Measurements from ENCODE around the gene ZNF195. TPM values are rescaled to one million over a fixed set of nuclear protein-coding genes. Genes with fewer than 3 reads are reported as not detected.
"Not testable (repeated sequence)": the region's sequence is repeated elsewhere in the genome, so short reads cannot be mapped to it uniquely, and the experiment has no call there.

ZNF195 gene
- total RNA-seq, 4 donors from 2014 or later: 12.3 to 37.5 (median 28.5) TPM

DNA sequence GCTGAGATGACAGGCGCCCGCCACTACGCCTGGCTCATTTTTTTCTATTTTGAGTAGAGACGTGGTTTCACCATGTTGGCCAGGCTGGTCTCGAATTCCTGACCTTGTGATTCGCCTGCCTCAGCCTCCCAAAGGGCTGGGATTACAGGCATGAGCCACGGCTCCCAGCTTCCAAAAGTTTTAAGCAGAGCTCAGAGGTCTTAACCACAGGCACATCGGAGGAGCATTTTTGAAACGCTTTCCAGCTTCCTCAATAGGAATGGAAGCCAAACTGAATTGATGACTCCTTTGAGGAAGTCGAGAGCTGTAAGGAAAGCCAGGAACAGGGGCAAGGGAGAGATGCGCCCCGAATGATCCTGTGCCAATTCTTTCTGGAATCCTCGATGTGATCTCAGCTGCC lies 14.5 kb upstream of the ZNF195 start:
- WGBS, 2 donors (ENCODE audit: low coverage in 1 of 2): 78 to 94% methylated on average over 3 to 13 of the region's 13 CpGs
- H3K27ac ChIP-seq; intact Hi-C loops (cut with DNase I; ENCODE audit: low total_unique reads); in situ Hi-C loops (cut with MboI; ENCODE audit: low pct_ligation_motif_present in 1 of 4, low pct_unique_long_range_greater_than_20kb in 1 of 4, low sequenced_read_pairs in 3 of 4); H3K9me3 ChIP-seq; H3K4me3 ChIP-seq; H3K4me1 ChIP-seq; H3K27me3 ChIP-seq; H3K36me3 ChIP-seq; DNase-seq: not testable (repeated sequence)

DNA sequence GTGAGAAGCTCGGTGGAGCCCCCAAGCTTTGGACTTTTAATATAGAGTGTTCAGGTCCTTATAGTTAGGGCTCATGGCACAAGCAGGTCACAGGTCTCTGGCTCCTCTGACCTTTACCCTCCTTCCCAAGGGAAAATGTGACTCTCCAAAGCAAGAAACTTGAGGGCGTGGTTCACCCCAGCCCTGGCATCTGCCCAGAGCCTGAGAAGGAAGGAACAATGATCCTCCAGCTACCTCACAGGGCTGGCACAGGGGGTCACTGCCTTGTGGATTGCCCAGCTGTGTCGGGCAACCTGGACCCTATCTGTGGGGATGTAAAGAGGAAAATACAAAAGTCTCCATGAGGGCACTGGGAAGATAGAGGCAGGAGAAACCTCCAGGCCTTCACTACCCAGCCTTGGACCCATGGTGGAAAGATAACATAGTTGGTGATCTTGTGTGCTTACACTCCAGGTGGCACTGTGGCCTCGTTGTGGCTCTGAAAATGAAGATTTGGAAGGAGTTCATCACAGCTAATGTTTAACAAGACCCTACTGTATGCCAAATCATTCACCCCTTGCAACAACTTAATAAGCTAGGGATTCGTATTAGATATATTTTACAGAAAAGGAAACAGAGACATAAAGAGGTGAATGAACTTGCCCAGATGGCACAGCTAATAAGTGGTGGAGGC lies 3.8 kb upstream of the ZNF195 start:
- in situ Hi-C loops (cut with MboI; ENCODE audit: low pct_ligation_motif_present in 1 of 4, low pct_unique_long_range_greater_than_20kb in 1 of 4, low sequenced_read_pairs in 3 of 4): no loop called here
- Histone ChIP-seq H3K4me1 (peaks cover 2 to 18% (median 9%) of the 10 kb centered on the region in 4 donors), H3K9me3 (no peaks in the 10 kb centered on the region), H3K27ac (no peak overlapping the region), H3K4me3 (no peak overlapping the region), H3K36me3 (no peaks in the 10 kb centered on the region), H3K27me3 (no peaks in the 10 kb centered on the region)
- WGBS, 2 donors (ENCODE audit: low coverage in 1 of 2): 63 to 80% methylated on average over 1 to 5 of the region's 5 CpGs
- peak; percentile 17 for DNase-seq
- TF ChIP-seq EP300 (IDR thresholded peaks at IDR 0.05; ENCODE audit: low read depth) (no peak), POLR2A (IDR thresholded peaks at IDR 0.05) (no peak), POLR2AphosphoS5 (IDR thresholded peaks at IDR 0.05) (no peak)
- intact Hi-C loops (cut with DNase I; ENCODE audit: low total_unique reads): no loop called here

DNA sequence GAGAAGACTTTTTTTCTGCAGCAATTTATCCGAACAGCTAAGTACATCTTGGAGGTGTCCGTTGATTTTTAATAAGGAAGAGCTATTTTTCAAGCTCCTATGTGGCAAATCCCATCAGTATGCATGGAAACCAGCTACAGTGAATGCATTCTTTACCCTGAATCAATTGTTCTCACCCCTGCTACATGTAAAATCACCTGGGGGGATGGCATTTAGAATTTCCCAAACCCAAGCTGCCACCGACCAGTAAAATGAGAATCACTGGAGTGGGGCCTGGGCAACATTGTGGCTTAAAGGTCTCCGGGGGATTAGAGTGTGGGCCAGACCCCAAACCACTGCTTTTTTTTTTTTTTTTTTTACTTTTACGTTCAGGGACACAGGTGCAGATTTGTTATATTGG lies 2.8 kb upstream of the ZNF195 start:
- Histone ChIP-seq H3K4me1 (peaks cover 10 to 27% (median 16%) of the 10 kb centered on the region in 4 donors), H3K9me3 (no peaks in the 10 kb centered on the region), H3K27me3 (no peaks in the 10 kb centered on the region), H3K27ac (no peak overlapping the region), H3K36me3 (peaks cover 0 to 5% (median 0%) of the 10 kb centered on the region in 4 donors), H3K4me3 (no peak overlapping the region)
- in situ Hi-C loops (cut with MboI; ENCODE audit: low pct_ligation_motif_present in 1 of 4, low pct_unique_long_range_greater_than_20kb in 1 of 4, low sequenced_read_pairs in 3 of 4): no loop called here
- TF ChIP-seq, protein P1, sequence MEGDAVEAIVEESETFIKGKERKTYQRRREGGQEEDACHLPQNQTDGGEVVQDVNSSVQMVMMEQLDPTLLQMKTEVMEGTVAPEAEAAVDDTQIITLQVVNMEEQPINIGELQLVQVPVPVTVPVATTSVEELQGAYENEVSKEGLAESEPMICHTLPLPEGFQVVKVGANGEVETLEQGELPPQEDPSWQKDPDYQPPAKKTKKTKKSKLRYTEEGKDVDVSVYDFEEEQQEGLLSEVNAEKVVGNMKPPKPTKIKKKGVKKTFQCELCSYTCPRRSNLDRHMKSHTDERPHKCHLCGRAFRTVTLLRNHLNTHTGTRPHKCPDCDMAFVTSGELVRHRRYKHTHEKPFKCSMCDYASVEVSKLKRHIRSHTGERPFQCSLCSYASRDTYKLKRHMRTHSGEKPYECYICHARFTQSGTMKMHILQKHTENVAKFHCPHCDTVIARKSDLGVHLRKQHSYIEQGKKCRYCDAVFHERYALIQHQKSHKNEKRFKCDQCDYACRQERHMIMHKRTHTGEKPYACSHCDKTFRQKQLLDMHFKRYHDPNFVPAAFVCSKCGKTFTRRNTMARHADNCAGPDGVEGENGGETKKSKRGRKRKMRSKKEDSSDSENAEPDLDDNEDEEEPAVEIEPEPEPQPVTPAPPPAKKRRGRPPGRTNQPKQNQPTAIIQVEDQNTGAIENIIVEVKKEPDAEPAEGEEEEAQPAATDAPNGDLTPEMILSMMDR (IDR thresholded peaks at IDR 0.05): no peak
- TF ChIP-seq EP300 (IDR thresholded peaks at IDR 0.05; ENCODE audit: low read depth): no peak
- no peak for TF ChIP-seq POLR2A (IDR thresholded peaks at IDR 0.05)
- TF ChIP-seq POLR2AphosphoS5 (IDR thresholded peaks at IDR 0.05): no peak
- DNase-seq: no peak
- intact Hi-C loops (cut with DNase I; ENCODE audit: low total_unique reads): no loop called here
- 73 to 76% methylated on average over 2 to 5 of the region's 5 CpGs for WGBS, 2 donors (ENCODE audit: low coverage in 1 of 2)

DNA sequence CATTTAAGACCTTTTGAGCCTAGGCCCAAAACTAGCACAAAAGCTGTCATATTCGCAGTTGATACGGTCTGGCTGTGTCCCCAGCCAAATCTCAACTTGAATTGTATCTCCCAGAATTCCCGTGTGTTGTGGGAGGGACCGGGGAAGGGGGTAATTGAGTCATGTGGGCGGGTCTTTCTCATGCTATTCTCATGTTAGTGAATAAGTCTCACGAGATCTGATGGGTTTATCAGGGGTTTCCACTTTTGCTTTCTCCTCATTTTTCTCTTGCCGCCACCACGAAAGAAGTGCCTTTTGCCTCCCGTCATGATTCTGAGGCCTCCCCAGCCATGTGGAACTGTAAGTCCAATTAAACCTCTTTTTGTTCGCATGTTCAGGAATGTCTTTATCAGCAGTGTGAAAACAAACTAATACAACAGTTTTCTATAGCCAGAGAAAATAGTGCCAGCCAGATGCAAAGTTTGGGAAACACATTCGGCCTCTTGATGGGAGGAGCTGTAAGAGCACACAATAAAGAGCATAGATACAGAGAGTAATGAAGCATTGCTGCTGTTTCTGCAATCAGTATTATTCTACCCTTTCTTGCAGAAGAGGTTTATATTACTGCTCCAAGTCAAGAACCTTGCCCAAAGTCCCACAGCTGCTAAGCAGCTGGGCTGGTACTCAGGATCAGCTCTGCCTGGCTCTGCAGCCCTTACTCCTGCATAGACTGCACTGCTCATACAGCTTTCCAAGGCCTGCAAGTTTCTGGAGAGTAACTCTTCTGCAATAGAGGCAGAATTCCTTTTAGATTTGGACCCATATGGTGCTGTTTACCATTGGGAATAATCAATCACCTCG lies 2.0 kb upstream of the ZNF195 start:
- intact Hi-C loops (cut with DNase I; ENCODE audit: low total_unique reads): no loop called here
- WGBS, 2 donors (ENCODE audit: low coverage in 1 of 2): 62 to 76% methylated on average over 12 of the region's 12 CpGs
- Histone ChIP-seq H3K9me3 (no peaks in the 10 kb centered on the region), H3K27me3 (no peaks in the 10 kb centered on the region), H3K27ac (no peak overlapping the region), H3K36me3 (peaks cover 0 to 11% (median 0%) of the 10 kb centered on the region in 4 donors), H3K4me3 (no peak overlapping the region), H3K4me1 (peaks cover 10 to 34% (median 16%) of the 10 kb centered on the region in 4 donors)
- in situ Hi-C loops (cut with MboI; ENCODE audit: low pct_ligation_motif_present in 1 of 4, low pct_unique_long_range_greater_than_20kb in 1 of 4, low sequenced_read_pairs in 3 of 4): no loop called here
- TF ChIP-seq POLR2A (IDR thresholded peaks at IDR 0.05): no peak
- TF ChIP-seq, protein P1 (IDR thresholded peaks at IDR 0.05): no peak
- no peak for TF ChIP-seq EP300 (IDR thresholded peaks at IDR 0.05; ENCODE audit: low read depth)
- TF ChIP-seq POLR2AphosphoS5 (IDR thresholded peaks at IDR 0.05): no peak
- no peak for DNase-seq

DNA sequence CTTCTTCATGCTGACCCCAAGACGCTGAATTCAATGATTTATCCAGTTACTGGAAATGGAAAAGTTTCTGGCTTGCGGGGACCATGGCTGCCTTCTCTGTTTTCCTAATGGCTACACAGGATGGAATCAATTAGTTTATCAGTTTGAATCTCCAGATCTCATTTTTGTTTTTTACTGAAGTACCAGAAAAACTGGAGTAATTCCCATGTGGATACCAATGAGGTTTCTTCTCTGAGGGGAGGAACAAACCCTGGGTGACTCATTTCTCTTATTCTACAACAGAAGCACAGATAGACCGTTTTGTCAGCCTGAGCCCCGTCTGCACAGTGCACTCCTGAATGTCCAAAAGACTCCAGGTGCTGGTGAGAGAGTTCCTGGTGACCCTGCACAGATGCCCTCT lies 3.4 kb downstream of the ZNF195 start:
- Histone ChIP-seq H3K36me3 (peaks cover 0 to 27% (median 5%) of the 10 kb centered on the region in 4 donors), H3K4me3 (no peak overlapping the region), H3K27ac (no peak overlapping the region), H3K9me3 (no peaks in the 10 kb centered on the region), H3K4me1 (peaks cover 10 to 27% (median 15%) of the 10 kb centered on the region in 4 donors), H3K27me3 (no peaks in the 10 kb centered on the region)
- in situ Hi-C loops (cut with MboI; ENCODE audit: low pct_ligation_motif_present in 1 of 4, low pct_unique_long_range_greater_than_20kb in 1 of 4, low sequenced_read_pairs in 3 of 4) (no loop called here), intact Hi-C loops (cut with DNase I; ENCODE audit: low total_unique reads) (no loop called here)
- no peak for TF ChIP-seq POLR2AphosphoS5 (IDR thresholded peaks at IDR 0.05)
- TF ChIP-seq POLR2A (IDR thresholded peaks at IDR 0.05): no peak
- TF ChIP-seq, protein P1 (IDR thresholded peaks at IDR 0.05): no peak
- no peak for TF ChIP-seq EP300 (IDR thresholded peaks at IDR 0.05; ENCODE audit: low read depth)
- DNase-seq: no peak
- 85 to 100% methylated on average over 3 to 4 of the region's 4 CpGs for WGBS, 2 donors (ENCODE audit: low coverage in 1 of 2)
